Body of pancreas (tissue), 4 donors: ENCODE measurements around the gene UBE2L3.

ENCODE experiments used
- CTCF ChIP-seq, 7 experiments: fragments of 450-650 bp in 4 of 7; fragments of 200-600 bp in 3 of 7; sonication (generic) in 3 of 7; IDR thresholded peaks; one replicate each; pipeline ENCODE4 v1.5.1; 2016 to 2019; ENCODE audit warnings: antibody characterized with exemption in 7 of 7
- POLR2A ChIP-seq, 3 donors: fragments of 450-650 bp; IDR thresholded peaks; one replicate each; pipeline ENCODE4 v1.6.1; 2016; ENCODE audit warnings: antibody characterized with exemption in 3 of 3, mild to moderate bottlenecking in 2 of 3

- no peak for TF ChIP-seq CTCF (IDR thresholded peaks at IDR 0.05)
- TF ChIP-seq POLR2A (IDR thresholded peaks at IDR 0.05) = no peak
Observed at GRCh38 chr22:21666786-21667185, 99.3 kb downstream of the UBE2L3 start.
